Right ventricle myocardium inferior (tissue), 1 donor: ENCODE results near the gene CZIB. TPM values are rescaled to one million over a fixed set of nuclear protein-coding genes. Genes with fewer than 3 reads are reported as not detected.
"Not testable (repeated sequence)": the region's sequence is repeated elsewhere in the genome, so short reads cannot be mapped to it uniquely, and the experiment has no call there.

Source experiments
- ATAC-seq: fragments of 200-7000 bp; cut with Tn5 transposase; one replicate; pipeline ENCODE4 v1.9.1; 2020; ENCODE audit warnings: mild to moderate bottlenecking, moderate library complexity
- DNase-seq: peaks from one replicate; pipeline ENCODE4 v3.0.0; 2021; ENCODE audit errors: missing footprints
- intact Hi-C: fragments of 100-400 bp; cut with DNase I; formaldehyde crosslinking; loops from one replicate; pipeline ENCODE4 v1.11.0; 2022
- total RNA-seq: library from RNA; stranded (reverse); fragmentation: NEBNext Ultra II Directional; extraction: Animal tissue kit (Norgen Biotek cat#: 25700); gene quantifications from one replicate; pipeline ENCODE4 v1.2.1, GENCODE V29; 2021
- donor health status: DM: no; HTN: yes; CAD: no; lungs with severe emphysema.

The CZIB gene
- total RNA-seq, 1 donor from 2014 or later = 60.7 TPM

DNA sequence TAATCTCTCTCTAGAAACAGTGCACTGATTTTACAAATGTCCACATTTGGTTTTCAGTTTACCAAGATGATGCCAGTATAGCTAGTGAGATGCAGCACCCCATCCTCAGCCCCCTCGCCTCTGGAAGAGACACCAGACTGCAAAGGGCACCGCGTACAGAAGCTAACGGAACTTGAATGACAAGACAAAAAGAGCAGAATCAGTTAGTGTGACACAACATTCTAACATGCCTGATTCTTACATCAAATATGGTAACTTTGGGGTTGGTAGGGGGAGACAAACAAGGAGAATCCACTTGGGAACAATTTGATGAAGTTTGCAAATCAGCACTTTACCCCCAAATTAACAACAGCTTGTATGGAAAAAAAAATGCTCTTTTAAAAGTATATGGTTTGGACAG lies 21.9 kb upstream of the CZIB start:
- ATAC-seq (no peak), DNase-seq (no peak)
- intact Hi-C loops = no loop called here

DNA sequence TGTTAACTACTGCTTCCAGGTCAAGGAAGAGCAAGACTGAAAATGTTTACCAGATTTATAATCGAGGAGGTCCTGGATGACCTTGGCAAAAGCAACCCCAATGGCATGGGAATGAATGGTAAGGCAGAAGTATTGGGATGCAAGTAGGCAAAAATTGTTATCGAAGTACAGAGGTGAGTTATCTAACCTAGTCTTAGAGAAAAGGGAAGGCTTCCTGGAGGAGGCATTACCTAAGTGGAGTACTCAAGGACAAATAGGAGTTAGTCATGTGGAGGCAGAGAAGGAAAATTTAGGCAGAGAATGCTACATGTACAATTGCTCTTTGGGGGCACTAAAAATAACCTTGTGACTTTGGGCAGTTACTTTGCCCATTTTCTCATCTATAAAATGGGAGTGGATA lies 21.4 kb upstream of the CZIB start:
- ATAC-seq = no peak
- no peak for DNase-seq

DNA sequence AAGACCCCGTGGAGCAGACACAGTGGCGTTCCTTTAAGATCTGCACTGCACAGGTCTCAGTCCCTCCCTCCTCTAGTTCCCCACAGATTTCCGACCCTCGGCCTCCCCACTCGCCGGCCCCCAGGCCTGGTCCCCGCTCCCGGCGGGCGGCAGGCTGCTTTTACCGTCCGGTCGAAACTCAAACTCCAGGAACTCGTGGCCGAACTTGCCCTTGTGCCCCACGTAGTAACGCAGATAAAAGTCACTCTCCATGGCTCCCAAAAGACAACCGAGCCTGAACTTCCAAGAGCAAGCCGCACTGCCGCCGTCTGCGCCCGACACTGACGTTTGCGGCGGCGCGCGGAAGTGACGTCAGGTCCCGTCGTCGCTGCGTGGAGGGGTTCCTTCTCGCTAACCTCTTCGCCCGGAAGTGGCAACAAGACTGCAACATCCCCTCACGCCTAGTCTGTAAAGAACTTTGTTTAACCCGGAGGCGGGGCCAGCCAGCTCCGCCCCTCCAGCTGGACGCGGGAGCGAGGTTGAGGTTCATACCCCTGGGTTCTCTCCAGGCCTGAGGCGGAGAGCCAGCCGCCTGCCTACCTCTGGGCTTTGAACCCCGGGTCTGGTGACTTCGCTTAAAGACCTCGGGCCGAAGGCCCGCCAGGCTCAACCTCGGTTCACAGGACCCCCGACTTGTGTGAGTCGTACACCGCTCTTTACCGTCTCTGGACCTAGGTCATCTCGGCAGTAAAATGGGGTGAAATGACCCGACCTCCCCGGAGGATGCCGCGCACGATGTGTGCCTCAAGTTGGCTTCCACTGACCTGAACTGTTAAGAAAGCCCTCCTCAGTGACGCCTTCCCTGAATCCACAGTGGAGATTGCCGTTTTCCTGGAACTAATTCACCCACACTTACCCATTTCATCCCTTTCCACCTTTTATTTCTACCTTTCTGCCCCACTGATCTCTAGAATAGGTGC lies 18.0 kb upstream of the CZIB start, which contains the start of gene MAGOH:
MAGOH (minus strand) TSS at position 322 of the 959 bp plus-strand sequence; CDS start at position 252, 70 bp downstream.
- DNase-seq (peak; percentile 95), ATAC-seq (peak; percentile 98)
- intact Hi-C loops = no loop called here

More for the DNA sequence above, 21.4 kb upstream of the CZIB start:
- intact Hi-C loops = no loop called here

DNA sequence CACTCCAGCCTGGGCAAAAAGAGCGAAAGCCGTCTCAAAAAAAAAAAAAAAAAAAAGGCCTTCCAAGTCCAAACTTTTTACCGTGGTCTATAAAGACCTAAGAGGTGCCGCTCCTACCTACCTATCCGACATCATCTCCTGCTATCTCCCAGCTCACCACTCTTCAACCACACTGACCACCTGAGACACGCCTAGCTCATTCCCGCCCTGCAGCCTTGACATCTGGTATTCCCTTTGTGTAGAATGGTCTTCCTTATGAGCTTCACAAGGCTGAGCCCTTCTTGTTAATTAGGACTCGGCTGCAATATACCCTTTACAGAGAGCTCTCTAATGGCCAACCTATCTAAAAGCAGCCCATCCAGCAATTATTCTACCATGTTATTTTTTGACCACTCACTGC lies 17.2 kb upstream of the CZIB start:
- intact Hi-C loops = no loop called here
- DNase-seq (no peak), ATAC-seq (no peak)

DNA sequence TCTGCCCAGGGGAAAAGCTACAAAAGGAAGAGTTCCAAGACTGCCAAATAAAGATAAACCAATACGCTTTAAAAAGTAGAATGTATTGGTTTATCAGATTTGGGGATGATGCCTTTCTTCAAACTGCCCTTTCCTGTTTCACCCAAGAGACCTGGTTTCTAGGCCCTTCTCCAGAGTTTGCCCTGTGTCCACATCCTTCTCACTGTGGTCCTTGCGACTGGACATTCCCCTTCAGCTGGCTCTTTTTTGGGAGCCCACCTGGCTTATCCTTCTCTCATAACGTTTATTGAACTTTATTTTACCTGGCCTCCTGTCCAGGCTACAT lies 490 bp upstream of the CZIB start:
- intact Hi-C loops = loop anchor here (10.0 kb wide), 1 partner anchor 1166 kb away; the partner anchor contains the start of genes BTF3L4 and TXNDC12
- ATAC-seq = no peak
- DNase-seq = no peak

DNA sequence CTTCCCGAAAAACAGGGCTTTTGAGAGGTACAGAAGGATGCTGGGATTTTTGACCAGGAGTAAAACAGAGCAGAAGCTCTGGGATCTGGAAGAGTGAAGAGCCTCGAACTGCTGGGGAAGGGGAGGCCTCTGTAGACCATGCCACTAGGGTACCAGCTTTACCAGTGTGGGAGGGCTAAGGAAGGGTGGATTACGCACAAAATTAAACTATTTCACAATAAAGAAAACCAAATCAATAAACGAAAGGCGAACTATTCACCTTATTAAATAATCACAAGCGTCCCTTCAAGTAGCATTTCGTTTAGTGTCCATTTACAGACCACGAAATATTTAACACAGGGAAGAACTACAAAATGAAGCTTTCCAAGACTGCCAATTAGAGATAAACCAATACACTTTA lies 723 bp downstream of the CZIB start:
- DNase-seq = no peak
- intact Hi-C loops = loop anchor here (10.0 kb wide), 1 partner anchor 1165 kb away; the partner anchor contains the start of genes BTF3L4 and TXNDC12
- no peak for ATAC-seq

DNA sequence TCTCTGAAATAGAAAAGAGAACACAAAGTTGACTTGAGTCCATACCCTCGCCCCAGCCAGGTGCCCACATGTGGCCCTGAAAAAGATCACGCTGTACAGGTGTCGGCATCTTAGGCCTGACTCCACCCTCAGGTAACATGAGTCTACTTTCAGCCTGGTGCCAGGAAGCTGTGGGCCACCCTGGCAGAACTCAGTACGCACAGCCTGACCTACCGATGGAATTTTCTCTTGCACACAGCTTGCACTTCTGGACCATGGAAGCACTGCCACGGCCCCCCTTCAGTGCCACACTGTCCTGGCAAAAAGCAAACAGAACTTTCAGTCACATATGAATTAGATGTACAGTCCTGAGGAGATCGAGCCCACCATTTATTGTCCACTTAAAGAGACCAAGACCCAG lies 2.2 kb downstream of the CZIB start:
- intact Hi-C loops = no loop called here
- DNase-seq (no peak), ATAC-seq (no peak)

DNA sequence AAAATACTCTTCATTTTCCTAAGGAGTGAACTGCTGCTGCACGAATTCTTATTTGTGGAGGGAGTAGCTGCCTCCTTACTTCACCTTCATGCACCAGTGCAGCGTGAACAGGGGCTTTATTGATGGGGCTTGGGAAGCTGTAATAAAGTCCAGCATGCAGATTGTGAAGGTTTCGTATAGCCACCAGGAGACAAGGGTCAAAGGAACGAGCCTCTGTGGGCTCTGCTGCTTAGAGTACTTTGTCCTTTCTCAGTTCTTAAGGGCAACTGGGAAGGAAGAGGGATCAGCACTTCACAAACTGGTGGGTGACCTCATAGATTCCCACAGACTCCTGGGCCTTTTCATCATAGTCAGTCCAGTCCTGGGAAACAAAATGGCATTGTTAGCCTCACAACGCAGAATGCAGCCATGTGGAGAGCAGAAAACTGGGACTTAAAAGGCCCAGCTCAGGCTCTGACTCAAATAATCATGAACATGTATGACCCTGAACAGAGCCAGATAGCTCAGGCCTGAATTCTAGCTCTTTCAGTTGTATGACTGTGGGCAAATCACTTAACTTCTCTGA lies 6.0 kb downstream of the CZIB start:
- no peak for ATAC-seq
- intact Hi-C loops = no loop called here
- no peak for DNase-seq

DNA sequence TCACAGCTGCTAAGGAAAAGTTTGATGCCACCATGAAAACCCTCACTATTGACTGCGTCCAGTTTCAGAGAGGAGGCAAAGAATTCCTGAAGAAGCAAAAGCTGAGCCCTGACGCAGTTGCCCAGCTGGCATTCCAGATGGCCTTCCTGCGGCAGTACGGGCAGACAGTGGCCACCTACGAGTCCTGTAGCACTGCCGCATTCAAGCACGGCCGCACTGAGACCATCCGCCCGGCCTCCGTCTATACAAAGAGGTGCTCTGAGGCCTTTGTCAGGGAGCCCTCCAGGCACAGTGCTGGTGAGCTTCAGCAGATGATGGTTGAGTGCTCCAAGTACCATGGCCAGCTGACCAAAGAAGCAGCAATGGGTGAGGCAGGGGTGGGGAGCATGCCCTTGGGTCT lies 9.5 kb downstream of the CZIB start:
- DNase-seq (no peak), ATAC-seq (no peak)
- intact Hi-C loops = no loop called here

DNA sequence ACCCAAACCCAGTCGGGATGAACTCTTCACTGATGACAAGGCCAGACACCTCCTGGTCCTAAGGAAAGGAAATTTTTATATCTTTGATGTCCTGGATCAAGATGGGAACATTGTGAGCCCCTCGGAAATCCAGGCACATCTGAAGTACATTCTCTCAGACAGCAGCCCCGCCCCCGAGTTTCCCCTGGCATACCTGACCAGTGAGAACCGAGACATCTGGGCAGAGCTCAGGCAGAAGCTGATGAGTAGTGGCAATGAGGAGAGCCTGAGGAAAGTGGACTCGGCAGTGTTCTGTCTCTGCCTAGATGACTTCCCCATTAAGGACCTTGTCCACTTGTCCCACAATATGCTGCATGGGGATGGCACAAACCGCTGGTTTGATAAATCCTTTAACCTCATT lies 10.1 kb downstream of the CZIB start:
- intact Hi-C loops = no loop called here
- ATAC-seq (no peak), DNase-seq (no peak)

DNA sequence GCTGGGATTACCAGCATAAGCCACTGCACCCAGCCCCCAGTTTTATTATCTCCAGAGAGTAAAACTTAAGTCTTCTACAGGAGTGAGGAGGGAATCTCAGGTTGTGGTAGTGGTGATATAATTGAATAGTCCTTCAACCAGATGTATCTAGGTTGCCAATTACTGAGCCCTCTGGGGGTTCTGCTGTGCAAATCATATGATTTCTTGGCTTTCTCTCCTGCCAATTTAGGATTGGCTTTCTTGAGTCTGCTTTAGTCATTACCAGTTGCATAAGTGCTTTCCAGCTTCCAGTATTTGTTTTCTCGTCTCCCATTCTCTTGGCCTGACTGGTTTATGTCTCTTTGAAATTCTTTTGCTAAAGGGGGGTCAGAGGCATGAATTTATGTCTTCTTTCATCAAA lies 12.7 kb downstream of the CZIB start:
- intact Hi-C loops = no loop called here
- ATAC-seq = peak; percentile 31
- DNase-seq = no peak

DNA sequence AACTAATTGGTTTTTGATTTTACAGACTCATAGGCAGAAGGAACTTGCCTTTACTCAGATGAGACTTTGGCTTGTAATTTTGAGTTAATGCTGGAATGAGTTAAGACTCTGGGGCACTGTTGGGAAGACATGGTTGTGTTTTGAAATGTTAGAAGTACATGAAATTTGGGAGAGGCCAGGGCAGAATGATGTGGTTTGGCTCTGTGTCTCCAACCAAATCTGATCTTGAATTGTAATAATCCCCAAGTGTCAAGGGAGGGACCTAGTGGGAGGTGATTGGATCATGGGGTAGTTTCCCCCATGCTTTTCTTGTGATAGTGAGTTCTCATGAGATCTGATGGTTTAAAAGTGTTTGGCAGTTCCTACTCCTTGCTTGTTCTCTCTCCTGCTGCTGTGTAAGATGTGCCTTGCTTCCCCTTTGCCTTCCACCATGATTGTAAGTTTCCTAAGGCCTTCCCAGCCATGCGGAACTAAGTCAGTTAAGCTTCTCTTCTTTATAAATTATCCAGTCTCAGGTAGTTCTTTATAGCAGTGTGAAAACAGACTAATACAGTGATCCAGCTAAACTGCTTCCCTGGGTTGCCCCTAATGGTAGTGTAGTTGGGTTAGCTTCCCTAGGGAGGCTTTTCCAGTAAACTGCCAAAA lies 13.6 kb downstream of the CZIB start:
- intact Hi-C loops = no loop called here
- ATAC-seq (no peak), DNase-seq (no peak)

DNA sequence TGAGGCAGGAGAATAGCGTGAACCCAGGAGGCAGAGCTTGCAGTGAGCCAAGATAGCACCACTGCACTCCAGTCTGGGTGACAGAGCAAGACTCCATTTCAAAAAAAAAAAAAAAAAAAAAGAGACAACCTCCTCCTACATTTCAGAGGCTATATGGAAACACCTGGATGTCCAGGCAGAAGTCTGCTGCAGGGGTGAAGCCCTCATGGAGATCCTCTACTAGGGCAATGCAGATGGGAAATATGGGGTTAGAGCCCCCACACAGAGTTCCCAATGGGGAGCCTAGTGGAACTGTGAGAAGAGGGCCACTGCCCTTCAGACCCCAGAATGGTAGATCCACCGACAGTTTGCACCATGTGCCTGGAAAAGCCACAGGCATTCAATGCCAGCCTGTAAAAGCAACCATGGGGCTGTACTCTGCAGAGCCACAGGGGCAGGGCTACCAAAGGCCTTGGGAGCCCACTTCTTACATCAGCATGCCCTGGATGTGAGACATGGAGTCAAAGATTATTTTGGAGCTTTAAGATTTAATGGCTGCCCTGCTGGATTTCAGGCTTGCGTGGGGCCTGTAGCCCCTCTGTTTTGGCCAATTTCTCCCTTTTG lies 14.2 kb downstream of the CZIB start:
- ATAC-seq, intact Hi-C loops, DNase-seq: not testable (repeated sequence)

DNA sequence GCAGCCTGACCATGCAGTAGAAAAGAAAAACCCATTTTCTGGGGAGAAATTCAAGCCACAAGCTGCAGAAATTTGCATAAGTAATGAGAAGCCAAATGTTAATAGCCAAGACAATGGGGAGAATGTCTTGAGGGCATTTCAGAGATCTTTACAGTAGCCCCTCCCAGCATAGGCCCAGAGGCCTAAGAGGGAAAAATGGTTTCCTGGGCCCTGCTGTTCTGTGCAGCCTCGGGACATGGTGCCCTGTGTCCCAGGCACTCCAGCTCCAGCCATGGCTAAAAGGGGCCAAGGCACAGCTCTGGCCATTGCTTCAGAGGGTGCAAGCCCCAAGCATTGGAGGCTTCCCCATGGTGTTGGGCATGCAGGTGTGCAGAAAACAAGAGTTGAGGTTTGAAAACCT lies 14.9 kb downstream of the CZIB start:
- DNase-seq, ATAC-seq, intact Hi-C loops: not testable (repeated sequence)

DNA sequence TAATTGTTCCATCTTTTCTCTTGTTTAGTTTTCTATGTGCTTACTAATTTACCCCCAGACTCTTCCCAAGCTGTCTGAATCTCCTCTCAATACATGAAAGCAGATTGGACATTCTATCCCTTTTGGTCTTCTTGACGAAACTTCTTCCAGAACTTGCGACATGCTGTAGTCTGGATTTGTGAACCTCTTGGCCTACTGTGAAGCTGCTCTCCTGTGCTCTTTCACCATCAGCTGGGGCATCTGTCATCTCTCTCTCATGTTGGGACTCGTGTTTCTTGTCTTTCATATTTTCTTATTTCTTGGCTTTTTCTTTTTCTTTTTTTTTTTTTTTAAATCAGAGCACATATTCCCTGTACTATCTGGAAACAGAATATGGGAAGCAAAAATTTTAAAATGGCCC lies 17.0 kb downstream of the CZIB start:
- intact Hi-C loops = no loop called here
- ATAC-seq (no peak), DNase-seq (no peak)

DNA sequence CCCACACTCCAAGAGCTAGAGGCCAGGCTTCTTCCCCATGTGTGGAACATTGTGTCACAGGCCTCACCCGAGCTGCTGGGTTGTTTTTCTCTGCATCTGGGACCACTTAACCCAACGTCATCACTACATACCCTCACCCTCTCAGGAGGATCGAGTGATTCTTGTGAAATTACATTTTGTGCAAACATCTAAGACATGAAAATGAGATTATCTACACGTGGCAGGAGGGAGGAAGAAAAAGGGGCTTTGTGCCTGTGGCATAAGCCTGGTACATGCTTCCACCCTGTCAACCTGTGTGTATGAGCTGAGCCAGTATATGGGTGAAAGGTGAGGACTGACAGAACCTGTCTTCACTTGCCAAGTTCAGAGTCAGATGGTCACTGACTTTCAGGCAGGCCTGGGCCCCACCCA lies 22.2 kb downstream of the CZIB start:
- ATAC-seq = peak; percentile 57
- no peak for DNase-seq
- intact Hi-C loops = loop anchor here (5.0 kb wide), 1 partner anchor 271 kb away; the partner anchor contains the start of gene SCP2

DNA sequence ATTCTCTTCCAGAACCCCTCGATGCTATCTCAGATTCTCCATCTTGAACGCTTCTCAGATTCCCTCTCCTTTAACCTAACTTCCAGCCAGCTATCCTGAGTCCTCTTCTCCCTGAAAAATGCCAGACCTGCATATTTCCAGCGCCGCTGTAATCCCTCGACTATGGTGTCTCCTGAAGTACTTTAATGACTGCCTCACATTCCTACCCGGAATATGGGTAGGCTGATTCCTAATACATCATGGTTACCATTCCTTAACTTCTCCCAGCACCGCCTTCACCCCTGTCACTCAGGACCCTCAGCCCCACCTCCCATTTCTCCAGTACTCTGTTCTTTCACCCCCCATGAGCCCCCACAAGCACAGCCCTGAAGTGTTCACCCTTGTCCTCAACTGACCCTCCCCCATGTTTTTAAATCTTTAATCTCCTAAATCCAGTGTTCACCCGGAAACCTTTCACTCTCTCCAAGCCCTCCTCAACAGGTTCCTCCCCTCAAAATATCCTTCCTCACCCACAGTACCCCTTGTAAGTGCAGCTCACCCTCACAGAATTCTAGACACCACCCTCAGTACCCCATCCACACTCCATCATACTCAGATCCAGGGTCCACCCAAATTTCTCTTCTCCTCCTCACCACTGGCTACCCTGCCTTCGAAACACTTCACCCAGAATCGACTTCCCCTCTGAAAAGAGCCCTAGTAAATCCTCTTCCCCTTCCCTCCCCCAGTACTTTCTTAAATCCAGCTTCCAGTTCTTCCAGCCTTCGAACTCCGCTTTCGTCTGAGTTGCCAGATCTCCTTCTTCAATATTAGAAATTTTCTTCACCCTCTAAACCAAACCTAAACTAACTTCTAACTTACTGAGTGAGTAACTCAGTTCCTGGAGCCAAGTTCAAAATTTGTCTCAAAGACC lies 22.9 kb downstream of the CZIB start:
- no peak for DNase-seq
- no peak for ATAC-seq
- intact Hi-C loops = loop anchor here (5.0 kb wide), 1 partner anchor 270 kb away; the partner anchor contains the start of gene SCP2
